GM18907 (cell line): ENCODE data around the gene RNF11.

Experiments used
- ATAC-seq: cut with Tn5 transposase; IDR thresholded peaks from one replicate; pipeline ENCODE4 v1.9.1; 2021; ENCODE audit warnings: mild to moderate bottlenecking, moderate library complexity; ENCODE audit not compliant: unreplicated experiment

RNF11 gene

GRCh38 chr1:51294566-51295184 lies 58.6 kb downstream of the RNF11 start:
- ATAC-seq, result no peak

DNA sequence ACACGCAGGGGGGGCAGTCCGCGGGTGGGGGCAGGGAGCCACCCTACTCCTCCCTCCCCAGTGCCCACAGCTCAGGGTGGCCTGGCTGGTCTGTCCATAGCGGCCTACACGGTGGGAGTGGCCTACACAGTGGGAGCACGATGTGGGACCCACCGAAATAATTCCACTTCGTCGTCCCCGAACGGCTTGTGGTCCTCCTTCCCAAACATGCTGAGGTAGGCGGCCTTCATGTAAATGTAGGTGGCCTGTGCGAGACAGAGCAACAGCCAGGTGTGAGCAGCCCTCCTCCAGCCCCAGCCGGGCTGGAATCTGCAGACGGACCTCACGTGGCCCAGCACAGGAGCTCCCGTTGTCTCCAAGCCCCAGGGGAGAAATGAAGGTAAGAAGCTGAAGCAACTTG lies 59.9 kb downstream of the RNF11 start:
- no peak for ATAC-seq

GRCh38 chr1:51296383-51297357 lies 60.6 kb downstream of the RNF11 start:
- no peak for ATAC-seq

- no peak for ATAC-seq
Observed at GRCh38 chr1:51297401-51298321, 61.6 kb downstream of the RNF11 start.

DNA sequence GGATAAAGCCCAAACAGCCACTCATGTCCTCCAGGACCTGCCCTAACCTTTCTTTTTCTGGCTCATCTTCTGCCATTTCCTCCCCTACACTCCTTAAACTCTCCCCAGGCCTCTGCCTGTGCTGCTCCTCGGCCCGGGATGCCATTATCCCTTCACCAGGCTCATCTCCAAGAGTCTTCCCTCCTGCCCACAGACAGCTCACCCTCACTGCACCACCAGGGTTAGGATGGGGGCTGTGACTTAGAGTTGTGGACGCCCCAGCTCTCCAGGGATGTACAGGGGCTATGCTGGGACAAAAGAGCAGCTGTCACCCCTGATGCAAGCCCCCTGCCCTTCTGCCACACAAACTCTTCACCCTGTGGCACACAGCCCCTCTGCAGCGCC lies 62.2 kb downstream of the RNF11 start:
- ATAC-seq, result no peak

- ATAC-seq, result no peak
Observed at GRCh38 chr1:51299185-51299885, 63.3 kb downstream of the RNF11 start.

DNA sequence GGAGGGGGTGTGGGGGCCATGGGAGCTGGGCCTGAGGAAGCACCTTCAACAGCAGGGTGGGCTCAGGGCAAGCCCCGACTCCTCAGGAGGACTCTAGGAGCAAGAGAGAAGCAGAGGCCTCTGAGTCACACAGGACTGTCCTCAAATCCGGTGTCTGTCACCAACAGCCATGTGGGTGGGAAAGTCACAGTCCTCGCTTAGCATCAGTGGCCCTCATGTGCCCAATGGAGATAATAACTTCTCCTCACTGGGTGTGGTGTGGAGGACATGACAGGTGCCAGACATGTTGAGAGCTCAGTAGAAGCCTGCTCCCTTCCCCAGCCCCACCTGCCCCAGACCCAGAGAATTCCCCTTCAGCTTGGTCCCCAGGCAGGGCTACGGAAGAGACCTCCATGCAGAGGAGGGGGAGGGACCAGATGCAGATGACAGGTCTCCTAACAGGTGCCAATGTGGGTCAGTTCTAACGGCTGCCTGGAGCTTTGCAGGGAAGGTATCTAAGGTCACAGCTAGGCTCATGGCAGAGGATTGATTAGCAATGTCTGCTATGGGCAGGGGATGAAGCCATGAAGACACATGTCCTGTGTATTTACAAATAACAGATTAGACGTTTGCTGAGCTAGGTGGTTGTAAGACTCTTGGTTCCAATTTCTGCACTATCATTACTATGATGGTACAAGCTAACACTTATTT lies 64.1 kb downstream of the RNF11 start:
- ATAC-seq, result no peak

GRCh38 chr1:51301152-51301843 lies 65.2 kb downstream of the RNF11 start:
- ATAC-seq, result peak; percentile 48

GRCh38 chr1:51301844-51302162 lies 65.7 kb downstream of the RNF11 start:
- no peak for ATAC-seq

GRCh38 chr1:51302270-51302669 lies 66.2 kb downstream of the RNF11 start:
- no peak for ATAC-seq

DNA sequence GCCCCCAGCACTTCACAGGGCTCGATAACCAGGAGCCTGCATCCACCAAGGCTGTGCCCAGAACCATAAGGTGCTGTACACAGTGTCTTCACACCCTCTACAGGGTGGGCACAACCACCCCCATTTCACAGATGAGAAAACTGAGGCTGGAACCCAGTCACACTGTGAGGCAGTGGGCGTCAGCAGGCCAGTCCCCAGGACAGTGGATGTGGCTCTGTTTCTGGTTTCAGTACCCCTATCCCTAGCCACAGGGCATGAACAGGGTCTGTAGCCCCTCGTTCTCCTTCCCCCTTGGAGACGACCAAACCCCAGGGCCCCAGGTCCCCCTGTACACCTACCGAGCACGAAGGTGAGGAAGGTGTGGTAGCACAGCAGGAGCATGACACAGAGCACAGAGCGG lies 66.7 kb downstream of the RNF11 start:
- no peak for ATAC-seq

GRCh38 chr1:51303315-51303714 lies 67.2 kb downstream of the RNF11 start:
- no peak for ATAC-seq

DNA sequence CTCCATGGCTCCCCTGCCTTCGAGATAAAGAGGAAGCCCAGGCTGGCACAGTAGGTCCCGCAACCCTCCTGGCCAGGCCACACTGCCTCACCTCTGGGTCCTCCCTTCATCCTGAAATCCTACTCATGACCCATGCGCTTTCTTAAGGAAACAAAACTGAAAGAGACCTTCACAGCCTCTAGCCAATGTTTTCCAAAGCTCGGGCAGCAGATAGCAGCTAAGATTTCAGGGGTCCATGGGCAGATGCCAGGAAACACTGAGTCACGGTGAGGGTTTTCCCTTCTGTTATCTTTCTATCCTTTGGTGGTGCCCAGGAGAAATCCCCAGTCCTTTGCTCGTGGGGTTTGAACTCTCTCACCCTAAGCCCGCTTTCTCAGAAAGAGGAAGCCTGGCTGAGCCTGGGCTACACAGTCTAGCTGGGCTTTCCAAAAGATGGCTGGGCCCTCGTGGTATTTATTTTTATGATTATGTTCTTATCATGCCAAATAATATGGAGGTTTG lies 67.7 kb downstream of the RNF11 start:
- ATAC-seq, result peak; percentile 43

GRCh38 chr1:51304360-51304759 lies 68.3 kb downstream of the RNF11 start:
- no peak for ATAC-seq

GRCh38 chr1:51305371-51305823 lies 69.3 kb downstream of the RNF11 start:
- no peak for ATAC-seq

DNA sequence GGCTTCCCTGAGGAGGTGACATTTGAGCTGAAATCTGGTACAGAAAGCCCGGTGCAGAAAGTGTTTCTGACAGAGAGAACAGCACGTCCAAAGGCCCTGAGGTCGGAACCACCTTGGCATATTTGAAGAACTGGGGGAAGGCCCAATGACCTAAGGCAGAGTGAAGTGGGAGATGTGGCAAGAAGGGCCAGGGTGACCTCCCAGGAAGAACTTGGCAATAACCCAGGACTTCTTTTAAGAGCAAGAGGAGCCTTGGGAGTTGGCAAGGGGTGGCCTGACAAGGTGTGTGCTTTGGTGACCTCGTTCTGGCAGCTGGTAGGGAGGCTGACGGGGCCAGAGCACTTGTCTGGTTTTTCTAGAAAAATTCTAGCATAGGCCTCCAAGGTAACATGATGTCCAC lies 70.9 kb downstream of the RNF11 start:
- no peak for ATAC-seq

- ATAC-seq, result no peak
Observed at GRCh38 chr1:51308636-51309035, 72.6 kb downstream of the RNF11 start.

GRCh38 chr1:51309291-51309690 lies 73.2 kb downstream of the RNF11 start:
- ATAC-seq, result no peak

DNA sequence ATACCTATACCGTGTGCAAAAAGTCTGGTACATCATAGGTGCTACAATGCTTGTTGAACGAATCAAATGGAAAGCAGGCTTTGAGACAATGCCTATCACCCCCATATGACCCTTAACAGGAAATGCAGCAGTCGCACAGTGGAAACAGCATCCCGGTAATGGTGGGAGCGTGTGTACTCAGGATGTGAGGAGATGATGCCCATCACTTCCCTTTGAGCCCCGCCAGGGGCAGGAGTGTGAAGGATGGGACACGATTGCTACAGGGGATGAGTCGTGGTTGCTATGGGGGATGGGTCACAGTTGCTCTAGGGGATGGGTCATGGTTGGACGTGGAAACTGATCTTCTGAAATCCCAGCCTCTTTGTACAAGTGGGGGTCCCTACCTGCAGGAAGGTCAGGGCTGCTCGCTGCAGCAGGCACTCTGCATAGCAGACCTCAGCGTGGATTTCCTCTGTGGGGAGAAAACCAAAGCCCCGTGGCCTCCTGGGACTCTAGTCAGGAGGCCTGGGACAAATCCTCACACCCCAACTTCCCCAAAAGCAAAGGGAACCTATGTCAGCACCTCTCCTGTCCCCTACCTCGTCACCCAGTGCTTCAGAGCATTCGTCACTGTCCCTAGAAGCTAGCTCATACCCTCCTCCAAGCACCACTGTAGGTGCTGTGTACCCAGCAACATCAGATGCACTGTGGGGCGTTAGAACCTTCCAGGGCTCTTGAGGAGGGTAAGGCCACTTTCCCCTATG lies 75.0 kb downstream of the RNF11 start:
- ATAC-seq, result no peak
